ENCODE data around the gene GPBP1.

- TF ChIP-seq SMC3 (conservative IDR thresholded peaks at IDR 0.05; ENCODE audit: poor library complexity): no peak
- TF ChIP-seq, protein P1, sequence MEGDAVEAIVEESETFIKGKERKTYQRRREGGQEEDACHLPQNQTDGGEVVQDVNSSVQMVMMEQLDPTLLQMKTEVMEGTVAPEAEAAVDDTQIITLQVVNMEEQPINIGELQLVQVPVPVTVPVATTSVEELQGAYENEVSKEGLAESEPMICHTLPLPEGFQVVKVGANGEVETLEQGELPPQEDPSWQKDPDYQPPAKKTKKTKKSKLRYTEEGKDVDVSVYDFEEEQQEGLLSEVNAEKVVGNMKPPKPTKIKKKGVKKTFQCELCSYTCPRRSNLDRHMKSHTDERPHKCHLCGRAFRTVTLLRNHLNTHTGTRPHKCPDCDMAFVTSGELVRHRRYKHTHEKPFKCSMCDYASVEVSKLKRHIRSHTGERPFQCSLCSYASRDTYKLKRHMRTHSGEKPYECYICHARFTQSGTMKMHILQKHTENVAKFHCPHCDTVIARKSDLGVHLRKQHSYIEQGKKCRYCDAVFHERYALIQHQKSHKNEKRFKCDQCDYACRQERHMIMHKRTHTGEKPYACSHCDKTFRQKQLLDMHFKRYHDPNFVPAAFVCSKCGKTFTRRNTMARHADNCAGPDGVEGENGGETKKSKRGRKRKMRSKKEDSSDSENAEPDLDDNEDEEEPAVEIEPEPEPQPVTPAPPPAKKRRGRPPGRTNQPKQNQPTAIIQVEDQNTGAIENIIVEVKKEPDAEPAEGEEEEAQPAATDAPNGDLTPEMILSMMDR (IDR thresholded peaks at IDR 0.05; ENCODE audit: poor library complexity, severe bottlenecking): no peak
- no peak for TF ChIP-seq TAF1 (IDR thresholded peaks at IDR 0.05; ENCODE audit: low read depth)
- TF ChIP-seq EP300 (conservative IDR thresholded peaks at IDR 0.05; ENCODE audit: poor library complexity, severe bottlenecking): no peak
- TF ChIP-seq, protein P2, sequence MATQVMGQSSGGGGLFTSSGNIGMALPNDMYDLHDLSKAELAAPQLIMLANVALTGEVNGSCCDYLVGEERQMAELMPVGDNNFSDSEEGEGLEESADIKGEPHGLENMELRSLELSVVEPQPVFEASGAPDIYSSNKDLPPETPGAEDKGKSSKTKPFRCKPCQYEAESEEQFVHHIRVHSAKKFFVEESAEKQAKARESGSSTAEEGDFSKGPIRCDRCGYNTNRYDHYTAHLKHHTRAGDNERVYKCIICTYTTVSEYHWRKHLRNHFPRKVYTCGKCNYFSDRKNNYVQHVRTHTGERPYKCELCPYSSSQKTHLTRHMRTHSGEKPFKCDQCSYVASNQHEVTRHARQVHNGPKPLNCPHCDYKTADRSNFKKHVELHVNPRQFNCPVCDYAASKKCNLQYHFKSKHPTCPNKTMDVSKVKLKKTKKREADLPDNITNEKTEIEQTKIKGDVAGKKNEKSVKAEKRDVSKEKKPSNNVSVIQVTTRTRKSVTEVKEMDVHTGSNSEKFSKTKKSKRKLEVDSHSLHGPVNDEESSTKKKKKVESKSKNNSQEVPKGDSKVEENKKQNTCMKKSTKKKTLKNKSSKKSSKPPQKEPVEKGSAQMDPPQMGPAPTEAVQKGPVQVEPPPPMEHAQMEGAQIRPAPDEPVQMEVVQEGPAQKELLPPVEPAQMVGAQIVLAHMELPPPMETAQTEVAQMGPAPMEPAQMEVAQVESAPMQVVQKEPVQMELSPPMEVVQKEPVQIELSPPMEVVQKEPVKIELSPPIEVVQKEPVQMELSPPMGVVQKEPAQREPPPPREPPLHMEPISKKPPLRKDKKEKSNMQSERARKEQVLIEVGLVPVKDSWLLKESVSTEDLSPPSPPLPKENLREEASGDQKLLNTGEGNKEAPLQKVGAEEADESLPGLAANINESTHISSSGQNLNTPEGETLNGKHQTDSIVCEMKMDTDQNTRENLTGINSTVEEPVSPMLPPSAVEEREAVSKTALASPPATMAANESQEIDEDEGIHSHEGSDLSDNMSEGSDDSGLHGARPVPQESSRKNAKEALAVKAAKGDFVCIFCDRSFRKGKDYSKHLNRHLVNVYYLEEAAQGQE (IDR thresholded peaks at IDR 0.05; ENCODE audit: borderline replicate concordance): no peak
- TF ChIP-seq POLR2AphosphoS5 (IDR thresholded peaks at IDR 0.05): no peak
- no peak for TF ChIP-seq EZH2 (IDR thresholded peaks at IDR 0.05; ENCODE audit: borderline replicate concordance, insufficient read depth, low read length, poor library complexity, severe bottlenecking)
- TF ChIP-seq MXI1 (conservative IDR thresholded peaks at IDR 0.05; ENCODE audit: poor library complexity, severe bottlenecking): no peak
- no peak for TF ChIP-seq RAD21 (conservative IDR thresholded peaks at IDR 0.05)
These were observed 18.1 kb downstream of the GPBP1 start for GRCh38 chr5:57191986-57192385.

All from neural cell (in vitro differentiated cells).